Bone marrow (tissue), 2 donors: ENCODE results near the gene SIL1.
"Not testable (repeated sequence)": the region's sequence is repeated elsewhere in the genome, so short reads cannot be mapped to it uniquely, and the experiment has no call there.

ENCODE experiments used
- DNase-seq, 2 donors: peaks; one replicate each; lab custom pipeline; 2025; lab: John Stamatoyannopoulos, UW

SIL1 gene

DNA sequence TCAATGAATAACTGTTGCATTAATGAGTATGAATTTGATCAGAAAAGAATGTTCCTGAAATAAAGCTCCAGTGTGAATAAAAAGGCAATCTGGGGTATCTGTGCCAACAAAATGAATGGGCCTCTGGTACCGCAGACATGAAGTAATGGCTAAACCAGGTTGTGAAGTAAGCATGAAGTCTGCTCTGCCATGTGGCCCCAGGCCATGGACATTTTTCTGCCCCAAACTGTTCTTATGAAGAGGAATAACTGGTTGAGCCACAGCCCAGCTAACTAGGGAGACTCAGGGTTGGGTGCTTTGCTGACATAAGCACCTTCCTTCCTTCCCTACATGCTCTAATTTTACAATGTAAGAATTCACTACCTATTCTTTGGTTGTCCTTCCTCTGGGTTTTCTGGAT lies 175.6 kb downstream of the SIL1 start:
- DNase-seq = no peak

DNA sequence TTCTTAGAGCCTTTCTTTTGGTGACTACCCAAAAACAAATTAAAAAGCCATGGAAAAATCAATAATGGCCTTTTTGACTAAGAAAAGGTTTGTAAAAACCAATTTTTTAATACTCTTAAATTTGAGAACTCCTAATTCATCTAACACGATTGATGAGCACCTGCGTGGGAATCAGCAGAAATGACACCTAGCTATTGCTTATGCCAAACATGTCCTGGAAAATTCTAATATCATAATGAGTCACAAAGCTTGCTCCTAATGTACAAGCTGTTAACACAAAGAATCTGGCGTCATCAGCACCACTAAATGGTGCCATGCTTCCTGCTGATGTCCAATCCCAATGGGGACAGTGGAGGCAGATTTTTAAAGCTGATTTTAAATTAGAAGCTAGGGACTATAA lies 176.8 kb downstream of the SIL1 start:
- DNase-seq = no peak

DNA sequence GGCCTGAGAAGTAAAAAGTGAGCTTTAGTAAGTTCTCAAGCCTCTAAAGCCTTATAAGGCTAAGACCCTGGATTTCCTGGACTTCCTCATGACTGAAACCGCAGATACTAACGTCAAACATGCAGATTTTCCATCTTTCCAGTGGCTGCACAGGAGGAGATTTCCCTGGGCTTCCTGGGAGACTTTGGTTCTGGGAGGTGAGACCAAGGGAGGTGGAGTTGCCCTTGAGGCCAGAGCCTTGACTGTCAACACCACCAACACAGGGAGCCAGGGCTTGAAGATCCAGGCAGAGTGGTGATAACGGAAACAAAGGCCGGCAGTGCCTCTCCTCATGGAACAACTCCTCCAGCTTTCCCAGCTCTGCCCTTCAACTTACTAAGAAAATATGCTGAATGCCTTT lies 178.3 kb downstream of the SIL1 start:
- DNase-seq = no peak

DNA sequence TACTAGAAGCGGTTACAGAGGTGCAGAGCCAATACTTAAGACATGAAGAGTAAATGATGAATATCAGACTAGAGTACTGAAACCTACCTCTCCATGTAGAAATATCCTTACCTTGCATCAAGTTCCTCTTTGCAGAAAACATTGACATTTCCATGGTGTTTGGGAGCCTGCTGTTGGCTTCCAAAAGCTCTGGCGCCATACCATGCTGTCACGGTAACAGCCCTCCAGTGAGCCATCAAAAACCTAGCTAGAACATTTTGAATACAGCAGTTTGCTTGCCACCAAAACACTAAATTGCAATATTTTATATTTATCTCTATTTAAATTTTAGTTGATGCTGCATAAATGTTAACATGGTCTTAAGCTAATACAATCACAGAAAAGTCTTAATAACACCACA lies 179.0 kb downstream of the SIL1 start:
- no peak for DNase-seq

DNA sequence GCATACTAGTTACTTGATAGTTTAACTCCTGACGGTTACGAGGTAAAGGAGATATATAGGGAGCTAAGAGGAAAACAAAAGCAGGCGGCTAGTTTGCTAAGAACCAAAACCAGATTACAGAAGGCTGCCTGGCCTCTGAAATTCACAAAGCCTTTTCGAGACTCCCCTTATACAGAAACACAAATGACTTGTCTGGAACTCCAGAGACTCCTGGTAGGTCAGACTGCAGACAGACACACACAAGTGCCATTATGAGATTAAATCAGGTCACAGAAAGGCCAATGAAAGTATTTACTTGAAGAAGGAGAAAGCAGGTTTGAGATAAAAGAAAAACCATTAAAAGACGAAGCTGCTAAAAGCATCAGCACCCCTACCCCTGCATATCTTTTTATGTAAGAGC lies 180.5 kb downstream of the SIL1 start:
- DNase-seq = no peak

DNA sequence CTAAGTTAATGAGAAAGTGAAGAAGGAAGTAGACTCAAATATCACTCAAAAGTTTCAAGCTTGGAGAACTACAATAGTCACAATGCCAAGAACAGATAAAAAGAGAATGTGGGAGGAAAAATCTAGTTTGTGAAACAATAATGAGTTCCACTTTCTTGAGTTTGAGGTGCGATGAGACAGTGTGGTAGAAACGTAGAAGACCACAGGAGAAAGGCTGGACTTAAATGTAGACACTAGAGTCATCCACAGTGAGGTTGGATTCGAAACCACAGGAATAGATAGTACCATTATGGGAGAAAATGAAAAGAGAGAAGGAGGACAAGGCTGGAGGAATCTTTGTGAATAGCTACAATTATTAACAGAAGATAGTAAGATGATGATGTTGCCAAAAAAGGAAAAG lies 182.0 kb downstream of the SIL1 start:
- DNase-seq = no peak

DNA sequence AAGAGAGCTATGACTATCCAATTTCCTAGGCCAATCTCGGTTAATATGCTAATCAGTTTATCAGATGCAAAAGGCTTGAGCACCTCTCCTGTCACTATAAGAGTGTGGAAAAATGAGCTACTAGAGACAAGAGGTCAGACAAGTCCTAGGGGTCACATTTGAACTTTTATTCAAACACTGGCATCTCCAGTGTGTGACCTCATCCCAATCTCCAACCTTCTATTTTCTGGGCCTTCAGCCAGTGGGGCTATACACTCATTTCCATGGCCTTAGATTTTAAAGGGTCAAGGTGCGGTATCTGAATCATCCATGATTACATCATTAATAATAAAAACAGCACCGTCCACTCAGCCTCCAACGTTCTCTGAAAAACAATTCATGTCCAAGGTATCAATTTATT lies 183.4 kb downstream of the SIL1 start:
- DNase-seq = no peak

DNA sequence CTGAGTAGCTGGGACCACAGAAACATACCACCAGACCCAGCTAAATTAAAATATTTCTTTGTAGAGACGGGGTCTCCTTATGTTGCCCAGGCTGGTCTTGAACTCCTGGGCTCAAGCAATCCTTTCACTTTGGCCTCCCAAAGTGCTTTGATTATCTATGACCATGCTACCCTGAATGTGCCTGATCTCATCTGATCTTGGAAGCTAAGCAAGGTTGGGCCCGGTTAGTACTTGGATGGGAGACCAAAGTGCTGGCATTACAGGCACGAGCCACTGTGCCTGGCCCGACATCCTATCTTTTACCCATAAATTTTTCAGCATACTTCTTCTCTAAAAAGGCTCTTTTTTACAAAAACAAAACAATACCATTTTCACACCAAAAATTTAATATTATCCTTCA lies 186.0 kb downstream of the SIL1 start:
- no peak for DNase-seq

DNA sequence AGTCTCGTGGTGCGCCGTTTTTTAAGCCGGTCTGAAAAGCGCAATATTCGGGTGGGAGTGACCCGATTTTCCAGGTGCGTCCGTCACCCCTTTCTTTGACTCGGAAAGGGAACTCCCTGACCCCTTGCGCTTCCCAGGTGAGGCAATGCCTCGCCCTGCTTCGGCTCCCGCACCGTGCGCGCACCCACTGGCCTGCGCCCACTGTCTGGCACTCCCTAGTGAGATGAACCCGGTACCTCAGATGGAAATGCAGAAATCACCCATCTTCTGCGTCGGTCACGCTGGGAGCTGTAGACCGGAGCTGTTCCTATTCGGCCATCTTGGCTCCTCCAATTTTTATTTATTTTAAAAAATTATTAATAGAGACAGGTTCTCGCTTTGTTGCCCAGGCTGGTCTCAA lies 187.0 kb downstream of the SIL1 start:
- DNase-seq = not testable (repeated sequence)

DNA sequence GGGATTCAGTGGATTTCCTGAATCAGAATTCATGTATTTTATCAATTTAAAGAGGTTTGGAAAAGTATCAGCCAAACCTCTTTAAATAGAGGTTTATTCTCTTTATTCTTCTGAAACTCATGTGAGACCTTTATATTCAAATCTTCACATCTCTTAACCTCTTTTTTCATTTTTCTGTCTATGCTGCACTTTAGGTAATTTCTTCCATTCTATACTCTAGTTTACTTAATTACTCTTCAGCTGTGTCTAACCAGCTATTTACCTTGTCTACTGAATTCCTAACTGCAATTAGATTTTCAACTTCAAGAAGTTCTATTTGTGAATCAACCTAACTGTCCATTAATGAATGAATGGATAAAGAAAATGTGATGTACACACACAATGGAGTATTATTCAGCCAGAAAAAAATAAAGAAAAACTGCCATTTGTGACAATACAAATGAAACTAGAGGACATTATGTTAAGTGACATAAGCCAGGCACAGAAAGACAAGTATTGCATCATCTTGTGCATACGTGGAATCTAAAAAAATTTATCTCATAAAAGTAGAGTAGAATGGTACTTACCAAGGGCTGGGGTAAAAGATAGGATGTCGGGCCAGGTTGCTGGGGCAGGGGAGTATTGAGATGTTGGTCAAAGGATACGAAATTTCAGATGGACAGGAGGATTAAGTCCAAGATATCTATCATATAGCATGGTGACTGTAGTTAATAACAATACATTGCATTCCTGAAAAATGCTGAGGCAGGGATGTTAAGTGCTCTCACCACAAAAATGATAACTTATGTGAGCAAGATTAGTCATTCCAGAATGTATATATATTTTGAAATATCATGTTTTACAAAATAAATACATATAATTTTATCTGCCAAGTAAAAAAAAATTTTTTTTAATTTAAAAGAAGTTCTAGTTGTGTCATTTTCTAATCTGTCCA lies 193.5 kb downstream of the SIL1 start:
- DNase-seq = no peak

DNA sequence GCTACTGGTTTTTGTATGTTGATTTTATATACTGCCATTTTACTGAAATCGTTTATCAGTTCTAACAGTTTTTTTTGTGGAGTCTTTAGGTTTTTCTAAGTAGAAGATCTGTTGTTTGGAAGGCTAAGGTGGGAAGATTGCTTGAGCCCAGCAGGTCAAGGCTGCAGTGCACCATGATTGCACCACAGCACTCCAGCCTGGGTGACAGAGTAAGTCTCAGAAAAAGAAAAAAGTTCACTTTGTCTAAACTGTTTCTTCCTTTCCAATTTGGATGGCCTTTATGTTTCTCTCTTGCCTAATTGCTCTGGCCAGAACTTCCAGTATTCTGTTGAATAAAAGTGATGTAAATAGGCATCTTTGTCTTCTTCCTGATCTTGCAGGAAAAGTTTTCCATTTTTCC lies 198.5 kb downstream of the SIL1 start:
- no peak for DNase-seq

DNA sequence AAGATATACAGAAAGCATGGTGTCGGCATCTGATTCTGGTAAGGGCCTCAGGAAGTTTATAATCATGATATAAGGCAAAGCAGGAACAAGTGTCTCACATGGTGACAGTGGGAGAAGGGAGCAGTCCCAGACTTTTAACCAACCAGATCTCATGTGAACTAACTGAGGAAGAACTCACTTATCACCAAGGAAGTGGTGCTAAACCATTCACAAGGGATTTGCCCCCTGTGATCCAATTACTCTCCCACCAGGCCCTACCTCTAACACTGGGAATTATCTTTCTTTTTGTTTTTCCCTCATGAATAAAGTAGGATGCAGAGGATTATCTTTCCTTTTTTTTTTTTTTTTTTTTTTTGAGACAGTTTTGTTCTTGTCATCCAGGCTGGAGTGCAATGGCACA lies 199.6 kb downstream of the SIL1 start:
- no peak for DNase-seq

DNA sequence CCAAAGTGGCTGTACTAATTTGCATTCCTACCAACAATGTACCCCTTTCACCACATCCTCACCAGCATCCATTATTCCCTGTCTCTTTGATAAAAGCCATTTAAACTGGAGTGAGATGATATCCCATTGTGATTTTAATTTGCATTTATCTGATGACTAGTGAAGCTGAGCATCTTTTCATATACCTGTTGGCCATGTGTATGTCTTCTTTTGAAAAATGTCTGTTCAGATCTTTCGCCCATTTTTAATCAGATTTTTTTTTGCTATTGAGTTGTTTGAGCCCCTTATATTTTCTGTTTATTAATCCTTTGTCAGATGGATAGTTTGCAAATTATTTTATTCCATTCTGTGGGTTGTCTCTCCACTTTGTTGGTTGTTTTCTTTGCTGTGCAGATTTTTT lies 202.0 kb downstream of the SIL1 start:
- DNase-seq = no peak

DNA sequence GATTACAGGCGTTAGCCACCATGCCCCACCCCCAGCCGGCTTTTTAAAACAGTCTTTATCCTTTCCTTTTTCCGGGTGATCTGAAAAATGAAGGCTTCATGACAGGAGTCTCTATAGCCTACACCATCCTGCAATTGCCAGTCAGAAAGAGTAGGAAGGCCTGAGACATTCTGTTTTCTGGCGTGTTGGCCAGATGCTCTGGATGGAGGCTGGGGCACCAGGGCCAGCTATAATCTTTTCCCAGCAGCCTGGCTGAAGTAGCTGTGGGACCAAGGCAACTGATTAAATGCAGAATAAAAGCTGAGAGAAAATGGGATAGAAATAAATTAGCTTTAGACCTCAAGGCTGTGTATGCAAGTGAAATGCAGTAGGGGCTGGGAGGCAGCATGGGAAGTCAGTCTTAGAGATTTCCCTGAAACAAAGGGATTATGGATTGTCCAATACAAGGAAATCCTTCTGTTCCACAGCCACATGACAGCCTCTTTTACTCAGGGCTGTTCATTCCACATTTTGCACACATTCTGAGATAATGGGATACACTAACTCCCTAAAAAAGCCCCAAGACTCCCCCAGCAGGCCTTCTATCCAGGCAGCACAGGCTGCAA lies 207.1 kb downstream of the SIL1 start:
- DNase-seq = no peak

DNA sequence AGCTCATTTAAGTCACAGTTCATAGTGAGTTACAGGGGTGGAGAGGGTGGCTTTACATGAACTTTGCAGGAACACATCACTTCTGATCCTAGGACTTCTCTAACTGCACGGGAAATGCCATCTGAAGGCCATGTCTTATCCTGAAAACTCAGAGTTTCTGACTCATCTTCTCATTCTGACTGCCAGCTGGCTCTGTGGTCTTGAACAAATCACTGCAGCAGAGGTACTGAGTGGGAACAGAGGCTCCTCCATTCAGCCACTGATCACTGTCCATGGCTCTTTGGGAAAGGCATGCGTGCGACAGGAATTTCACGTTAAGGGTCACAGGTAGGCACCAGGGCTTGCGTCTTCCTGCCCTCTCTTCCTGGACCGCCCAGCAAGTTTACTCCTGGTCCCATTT lies 208.4 kb downstream of the SIL1 start:
- no peak for DNase-seq

DNA sequence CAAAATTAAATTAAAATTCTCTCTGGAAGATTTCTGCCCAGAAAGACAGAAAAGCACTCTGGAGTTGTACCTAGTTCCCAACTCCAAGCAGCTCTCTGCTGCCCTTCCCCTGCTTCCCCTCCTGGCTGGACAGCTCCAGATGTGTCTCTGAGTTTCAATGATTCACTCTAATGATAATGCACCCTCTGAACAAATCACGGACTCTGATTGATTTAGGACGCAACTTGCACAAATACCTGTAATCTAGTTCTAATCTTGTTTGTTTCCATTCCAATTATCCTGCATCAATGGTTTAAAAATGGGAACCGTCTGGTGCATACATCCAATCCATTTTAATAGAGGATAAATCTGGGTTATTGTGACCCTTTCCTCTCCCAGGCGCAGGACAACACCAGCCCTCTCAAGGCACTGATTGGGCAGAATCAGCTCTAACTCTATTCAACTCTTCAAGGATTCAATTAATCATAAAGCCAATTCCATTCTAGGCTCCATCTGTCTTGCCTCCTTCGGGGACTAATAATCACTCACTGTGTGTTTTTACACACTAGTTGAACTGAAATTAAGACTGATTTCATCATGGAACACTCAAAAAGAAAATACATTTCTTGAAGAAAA lies 211.9 kb downstream of the SIL1 start:
- DNase-seq = no peak

DNA sequence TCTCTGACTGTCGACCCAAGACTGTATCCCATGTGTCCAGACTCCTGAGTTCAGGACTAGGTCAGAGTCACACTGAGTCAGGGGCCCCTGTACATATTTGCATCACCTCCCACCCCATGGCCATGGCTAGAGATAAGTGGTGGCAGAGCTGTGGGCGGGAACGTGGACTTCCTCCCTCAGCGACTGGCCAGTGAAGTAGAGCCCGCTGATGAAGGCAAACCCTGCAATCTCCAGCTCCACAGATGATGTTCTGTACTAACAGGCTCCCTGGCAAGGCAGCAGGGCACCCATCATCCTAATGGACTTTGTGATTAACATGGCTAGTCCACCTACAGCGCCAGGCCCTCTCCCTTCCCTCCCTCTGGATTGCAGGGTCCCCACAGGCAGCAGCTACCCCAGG lies 212.5 kb downstream of the SIL1 start:
- no peak for DNase-seq

DNA sequence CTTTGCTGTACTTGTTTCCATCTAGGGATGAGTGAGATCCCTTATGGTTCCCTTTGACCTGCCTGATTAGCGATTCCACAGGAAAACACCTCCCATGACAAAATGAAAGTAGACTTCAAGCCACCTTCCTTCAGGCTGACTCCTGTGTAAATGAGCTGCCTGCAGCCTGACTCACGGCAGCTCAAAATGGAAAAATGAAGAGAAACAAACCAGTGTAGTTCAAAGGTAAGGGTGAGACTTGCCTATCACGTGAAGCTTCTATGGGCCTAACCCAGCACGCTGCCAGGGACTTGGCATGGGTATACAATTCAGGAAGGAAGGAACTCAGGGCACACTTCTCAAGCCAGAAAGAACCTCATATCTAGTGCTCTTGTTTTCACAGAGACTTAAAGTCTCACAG lies 212.9 kb downstream of the SIL1 start:
- DNase-seq = no peak

DNA sequence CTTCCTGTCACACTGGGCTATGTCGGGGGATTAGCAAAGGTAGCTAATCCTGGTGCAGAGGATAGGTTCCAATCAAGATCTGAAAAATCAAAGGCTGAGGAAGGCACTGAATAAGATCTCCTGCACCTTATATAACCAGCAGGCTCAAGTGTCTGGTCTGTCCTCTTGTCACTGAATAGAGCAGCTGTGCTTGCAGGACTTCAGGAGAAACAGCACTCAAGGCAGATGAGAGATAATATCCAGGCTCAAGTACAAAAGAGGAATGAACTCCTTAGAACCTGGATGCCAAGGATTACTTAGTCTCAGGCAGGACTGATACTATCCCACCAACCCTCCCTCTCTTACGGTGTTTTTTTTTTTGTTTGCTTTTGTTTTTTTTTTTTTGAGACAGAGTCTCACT lies 214.2 kb downstream of the SIL1 start:
- DNase-seq = no peak

DNA sequence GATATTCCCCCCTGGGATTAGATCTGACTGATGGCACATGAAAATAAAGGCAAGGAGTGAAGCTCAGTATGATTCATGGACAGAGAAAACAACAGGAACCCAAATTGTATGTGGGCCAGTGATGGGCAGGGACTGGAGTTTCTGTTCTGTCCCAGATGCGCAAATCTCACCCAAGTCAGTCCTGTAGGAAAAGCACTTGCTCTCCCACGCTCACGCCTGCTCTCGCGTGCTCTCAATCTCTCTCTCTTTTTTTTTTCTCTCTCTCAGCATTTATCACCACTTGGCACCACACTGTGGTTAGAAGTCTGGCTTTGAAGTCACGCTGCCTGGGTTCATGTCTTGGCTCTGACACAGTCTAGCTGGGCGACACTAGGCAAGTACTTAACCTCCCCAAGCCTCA lies 216.6 kb downstream of the SIL1 start:
- no peak for DNase-seq

DNA sequence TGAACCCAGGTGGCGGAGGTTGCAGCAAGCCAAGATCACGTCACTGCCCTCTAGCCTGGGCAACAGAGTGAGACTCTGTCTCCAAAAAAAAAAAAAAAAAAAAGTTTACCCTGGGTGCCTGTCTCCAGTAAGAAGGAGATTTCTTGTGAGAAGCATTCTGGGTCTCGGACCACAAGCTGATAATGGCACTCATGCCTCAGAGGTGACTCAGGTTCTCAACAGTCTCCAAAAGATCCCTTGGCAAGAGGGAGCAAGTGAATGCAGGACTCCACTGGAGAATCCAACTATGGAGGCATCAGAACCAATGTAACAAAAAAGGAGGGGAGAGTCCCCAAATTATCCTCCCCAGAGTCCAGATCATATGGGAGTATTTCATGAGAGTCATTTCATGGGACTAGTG lies 217.0 kb downstream of the SIL1 start:
- DNase-seq = no peak

DNA sequence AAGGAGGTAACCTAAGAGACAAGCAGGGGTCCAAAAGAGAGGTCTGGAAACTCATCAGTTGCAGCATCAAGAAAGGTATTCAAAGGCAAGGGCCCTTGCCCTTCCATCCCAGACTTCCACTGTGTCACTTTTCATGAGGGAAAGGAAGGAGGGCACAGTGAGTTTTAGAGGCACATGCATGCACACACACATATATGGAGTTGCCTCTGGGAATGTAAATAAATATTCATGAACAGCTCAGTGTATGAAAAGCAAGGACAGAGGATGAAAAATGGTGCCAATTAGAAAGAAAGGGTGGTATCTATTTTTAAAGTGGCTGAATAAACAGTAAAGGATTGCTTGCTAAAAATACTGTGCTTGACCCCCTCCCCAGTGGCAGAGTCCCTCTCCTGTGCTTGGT lies 217.7 kb downstream of the SIL1 start:
- no peak for DNase-seq

DNA sequence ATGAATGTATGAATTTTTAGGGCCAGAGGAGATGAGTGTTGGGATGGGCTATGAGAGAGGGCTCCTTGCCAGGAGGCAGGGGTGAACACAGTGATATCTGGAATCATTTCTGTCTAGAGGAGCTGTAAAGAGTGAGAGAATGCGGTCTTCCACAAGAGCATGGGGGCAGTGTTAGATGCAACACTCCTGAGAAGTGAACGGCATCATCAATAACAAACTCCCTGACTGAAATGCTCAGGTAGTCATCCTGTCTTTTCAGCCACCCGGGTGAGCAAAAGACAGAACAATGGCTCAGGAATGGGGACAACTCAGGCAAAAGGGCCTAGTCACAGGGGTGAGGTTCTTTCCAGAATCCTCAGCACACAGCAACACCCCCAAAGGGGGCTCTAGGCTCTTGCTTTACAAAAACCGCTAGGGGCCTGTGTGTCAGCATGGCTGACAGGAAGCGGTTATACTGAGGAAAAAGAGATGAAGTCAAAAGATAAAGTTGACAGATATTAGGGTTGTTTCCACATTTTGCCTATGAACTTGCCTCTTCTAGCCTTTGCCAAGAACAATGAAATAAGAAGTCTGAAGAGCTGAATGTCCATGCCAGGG lies 218.4 kb downstream of the SIL1 start:
- peak in 1 of 2 donors; percentile 81 for DNase-seq
